WTC11 (cell line): ENCODE measurements around the gene NR1I3.

Source experiments
- IRF2 ChIP-seq: sonication (generic); formaldehyde crosslinking; IDR thresholded peaks from 2 replicates; pipeline ENCODE4 v1.8.0; 2022; ENCODE audit warnings: low read depth, missing genetic modification reagents, borderline replicate concordance
- JUN ChIP-seq: sonication (generic); formaldehyde crosslinking; IDR thresholded peaks from 2 replicates; pipeline ENCODE4 v1.8.0; 2023; ENCODE audit warnings: mild to moderate bottlenecking, missing genetic modification reagents

- TF ChIP-seq IRF2 (CRISPR knock-in tag) (no peak), JUN (no peak)
These were observed 39.0 kb downstream of the NR1I3 start, which contains the start of gene ADAMTS4 for GRCh38 chr1:161198897-161199431.
